ENCODE measurements around the gene OR8J1. TPM values are rescaled to one million over a fixed set of nuclear protein-coding genes. Genes with fewer than 3 reads are reported as not detected.

Gene OR8J1
- total and polyA plus RNA-seq, 4 donors = not detected

DNA sequence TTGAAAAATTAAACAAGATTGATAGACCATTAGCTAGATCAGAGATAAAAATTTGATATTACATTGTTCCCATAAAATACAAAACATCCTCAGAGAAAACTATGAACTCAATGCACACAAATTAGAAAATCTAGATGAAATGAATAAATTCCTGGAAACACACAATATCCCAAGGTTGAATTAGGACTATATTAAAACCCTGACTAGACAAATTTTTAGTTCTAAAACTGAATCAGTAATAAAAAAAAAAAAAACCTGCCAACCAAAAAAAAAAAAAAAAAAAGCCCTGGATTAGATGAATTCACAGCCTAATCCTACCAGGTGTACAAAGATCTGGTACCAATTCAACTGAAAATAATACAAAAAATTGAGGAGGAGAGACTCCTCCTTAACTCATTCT, 13.8 kb upstream of the OR8J1 start:
- H3K36me3 ChIP-seq (ENCODE audit: control insufficient read depth in 4 of 4, insufficient read depth in 3 of 4, low read depth in 1 of 4, low read length in 3 of 4) = no peaks in the 10 kb centered on the region
- H3K4me1 ChIP-seq (ENCODE audit: control insufficient read depth in 4 of 4, insufficient read depth in 4 of 4, low read length in 3 of 4) = no peaks in the 10 kb centered on the region
- no peaks in the 10 kb centered on the region for H3K27me3 ChIP-seq (ENCODE audit: control insufficient read depth in 4 of 4, insufficient read depth in 4 of 4, low read length in 3 of 4)
- H3K27ac ChIP-seq (ENCODE audit: low read depth in 1 of 2, low read length in 2 of 2) = no peak overlapping the region
- H3K4me3 ChIP-seq (ENCODE audit: low read depth in 1 of 3, low read length in 3 of 3) = no peak overlapping the region
- no peak for TF ChIP-seq JUND (IDR thresholded peaks at IDR 0.05)
- TF ChIP-seq SP1 (IDR thresholded peaks at IDR 0.05) = no peak
- no peak for TF ChIP-seq HNF4A (conservative IDR thresholded peaks at IDR 0.05)
- no peak for TF ChIP-seq TAF1 (conservative IDR thresholded peaks at IDR 0.05)
- TF ChIP-seq FOXA2 (IDR thresholded peaks at IDR 0.05) = no peak
- no peak for DNase-seq (ENCODE audit: low spot score)
- H3K9ac ChIP-seq (ENCODE audit: low read depth in 1 of 2, low read length in 2 of 2) = no peak overlapping the region
- H3K9me3 ChIP-seq (ENCODE audit: control insufficient read depth in 4 of 4, low read length in 3 of 4) = peaks cover 0 to 2% (median 0%) of the 10 kb centered on the region in 4 donors

- Histone ChIP-seq H3K4me1 (ENCODE audit: control insufficient read depth in 4 of 4, insufficient read depth in 4 of 4, low read length in 3 of 4) (no peaks in the 10 kb centered on the region), H3K27me3 (ENCODE audit: control insufficient read depth in 4 of 4, insufficient read depth in 4 of 4, low read length in 3 of 4) (no peaks in the 10 kb centered on the region), H3K9me3 (ENCODE audit: control insufficient read depth in 4 of 4, low read length in 3 of 4) (no peaks in the 10 kb centered on the region), H3K9ac (ENCODE audit: low read depth in 1 of 2, low read length in 2 of 2) (no peak within 1 kb of the TSS), H3K27ac (ENCODE audit: low read depth in 1 of 2, low read length in 2 of 2) (no peak within 1 kb of the TSS), H3K36me3 (ENCODE audit: control insufficient read depth in 4 of 4, insufficient read depth in 3 of 4, low read depth in 1 of 4, low read length in 3 of 4) (no peaks in the 10 kb centered on the region), H3K4me3 (ENCODE audit: low read depth in 1 of 3, low read length in 3 of 3) (no peak within 1 kb of the TSS)
- DNase-seq (ENCODE audit: low spot score) = no peak
- WGBS = 84% methylated on average over 1 of the region's 1 CpG
- TF ChIP-seq FOXA2 (IDR thresholded peaks at IDR 0.05) (no peak), ATF3 (IDR thresholded peaks at IDR 0.05) (no peak), ZBTB33 (IDR thresholded peaks at IDR 0.05) (no peak), RXRA (IDR thresholded peaks at IDR 0.05) (no peak), YY1 (IDR thresholded peaks at IDR 0.05) (no peak), RAD21 (IDR thresholded peaks at IDR 0.05) (no peak), HNF4G (IDR thresholded peaks at IDR 0.05) (no peak), GABPA (IDR thresholded peaks at IDR 0.05 in 1 of 2, conservative IDR thresholded peaks at IDR 0.05 in 1 of 2) (no peak), CTCF (IDR thresholded peaks at IDR 0.05; ENCODE audit: low read depth, low read length, missing input control) (no peak), HNF4A (conservative IDR thresholded peaks at IDR 0.05) (no peak), EGR1 (IDR thresholded peaks at IDR 0.05; ENCODE audit: low read depth in 2 of 2) (no peak), FOXA1 (IDR thresholded peaks at IDR 0.05) (no peak)
- TF ChIP-seq, protein P1, sequence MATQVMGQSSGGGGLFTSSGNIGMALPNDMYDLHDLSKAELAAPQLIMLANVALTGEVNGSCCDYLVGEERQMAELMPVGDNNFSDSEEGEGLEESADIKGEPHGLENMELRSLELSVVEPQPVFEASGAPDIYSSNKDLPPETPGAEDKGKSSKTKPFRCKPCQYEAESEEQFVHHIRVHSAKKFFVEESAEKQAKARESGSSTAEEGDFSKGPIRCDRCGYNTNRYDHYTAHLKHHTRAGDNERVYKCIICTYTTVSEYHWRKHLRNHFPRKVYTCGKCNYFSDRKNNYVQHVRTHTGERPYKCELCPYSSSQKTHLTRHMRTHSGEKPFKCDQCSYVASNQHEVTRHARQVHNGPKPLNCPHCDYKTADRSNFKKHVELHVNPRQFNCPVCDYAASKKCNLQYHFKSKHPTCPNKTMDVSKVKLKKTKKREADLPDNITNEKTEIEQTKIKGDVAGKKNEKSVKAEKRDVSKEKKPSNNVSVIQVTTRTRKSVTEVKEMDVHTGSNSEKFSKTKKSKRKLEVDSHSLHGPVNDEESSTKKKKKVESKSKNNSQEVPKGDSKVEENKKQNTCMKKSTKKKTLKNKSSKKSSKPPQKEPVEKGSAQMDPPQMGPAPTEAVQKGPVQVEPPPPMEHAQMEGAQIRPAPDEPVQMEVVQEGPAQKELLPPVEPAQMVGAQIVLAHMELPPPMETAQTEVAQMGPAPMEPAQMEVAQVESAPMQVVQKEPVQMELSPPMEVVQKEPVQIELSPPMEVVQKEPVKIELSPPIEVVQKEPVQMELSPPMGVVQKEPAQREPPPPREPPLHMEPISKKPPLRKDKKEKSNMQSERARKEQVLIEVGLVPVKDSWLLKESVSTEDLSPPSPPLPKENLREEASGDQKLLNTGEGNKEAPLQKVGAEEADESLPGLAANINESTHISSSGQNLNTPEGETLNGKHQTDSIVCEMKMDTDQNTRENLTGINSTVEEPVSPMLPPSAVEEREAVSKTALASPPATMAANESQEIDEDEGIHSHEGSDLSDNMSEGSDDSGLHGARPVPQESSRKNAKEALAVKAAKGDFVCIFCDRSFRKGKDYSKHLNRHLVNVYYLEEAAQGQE (IDR thresholded peaks at IDR 0.05) = no peak
Measured at GRCh38 chr11:56345739-56346138, 8.4 kb upstream of the OR8J1 start, which contains the start of gene OR8K1. Gene OR8K1 (plus strand): TSS chr11:56346039. CDS start chr11:56346039, 0 bp downstream.
